Anterior cingulate cortex (tissue), 58 donors: ENCODE results near the gene SERTAD4.

Source experiments
- DNase-seq, 58 donors: peaks; one replicate each; lab custom pipeline; 2025; lab: John Stamatoyannopoulos, UW

The SERTAD4 gene

GRCh38 chr1:210231846-210232510, 618 bp upstream of the SERTAD4 start:
- DNase-seq, result no peak

- peak in 11 of 58 donors; percentile 29 to 74 (median 51) for DNase-seq
These were observed 559 bp downstream of the SERTAD4 start for GRCh38 chr1:210233216-210233494.

- DNase-seq, result peak in 34 of 58 donors; percentile 8 to 75 (median 50)
These were observed 1.1 kb downstream of the SERTAD4 start for GRCh38 chr1:210233495-210234328.

- peak in 1 of 58 donors; percentile 42 for DNase-seq
These were observed 1.7 kb downstream of the SERTAD4 start for GRCh38 chr1:210234329-210234757.

GRCh38 chr1:210235363-210236053, 2.9 kb downstream of the SERTAD4 start:
- DNase-seq, result no peak

GRCh38 chr1:210236386-210236839, 3.8 kb downstream of the SERTAD4 start:
- DNase-seq, result no peak

GRCh38 chr1:210236840-210237409, 4.3 kb downstream of the SERTAD4 start:
- DNase-seq, result peak in 35 of 58 donors; percentile 17 to 84 (median 44)

GRCh38 chr1:210237479-210237878, 4.9 kb downstream of the SERTAD4 start:
- DNase-seq, result no peak

GRCh38 chr1:210237981-210238380, 5.4 kb downstream of the SERTAD4 start:
- DNase-seq, result peak in 1 of 58 donors; percentile 12

GRCh38 chr1:210239349-210240111, 6.9 kb downstream of the SERTAD4 start:
- peak in 12 of 58 donors; percentile 2 to 50 (median 14) for DNase-seq

GRCh38 chr1:210241121-210241520, 8.5 kb downstream of the SERTAD4 start:
- DNase-seq, result no peak

GRCh38 chr1:210244746-210245367, 12.3 kb downstream of the SERTAD4 start:
- no peak for DNase-seq

- no peak for DNase-seq
These were observed 13.9 kb downstream of the SERTAD4 start for GRCh38 chr1:210246447-210246846.

GRCh38 chr1:210248341-210248740, 15.7 kb downstream of the SERTAD4 start:
- DNase-seq, result no peak

- DNase-seq, result peak in 45 of 58 donors; percentile 19 to 76 (median 51)
These were observed 18.0 kb downstream of the SERTAD4 start for GRCh38 chr1:210250665-210250997.

- peak in 55 of 58 donors; percentile 31 to 92 (median 79) for DNase-seq
These were observed 18.5 kb downstream of the SERTAD4 start for GRCh38 chr1:210250998-210251679.

GRCh38 chr1:210251680-210252490, 19.3 kb downstream of the SERTAD4 start:
- peak in 3 of 58 donors; percentile 57 to 81 (median 69) for DNase-seq

GRCh38 chr1:210252621-210253051, 20.0 kb downstream of the SERTAD4 start:
- no peak for DNase-seq
